GM19193 (cell line): Measurements from ENCODE around the gene AADAT.

Source experiments
- POLR2A ChIP-seq: IDR thresholded peaks from 4 replicates; pipeline ENCODE4 v1.6.1; 2011; ENCODE audit not compliant: insufficient read depth, insufficient read length; ENCODE audit errors: extremely low read depth

Gene AADAT

GRCh38 chr4:170022211-170022610 lies 67.5 kb downstream of the AADAT start:
- TF ChIP-seq POLR2A, result no peak

GRCh38 chr4:170017252-170017651 lies 72.5 kb downstream of the AADAT start:
- TF ChIP-seq POLR2A, result no peak

GRCh38 chr4:170015285-170015684 lies 74.5 kb downstream of the AADAT start:
- TF ChIP-seq POLR2A, result no peak

GRCh38 chr4:170014359-170015011 lies 75.3 kb downstream of the AADAT start:
- TF ChIP-seq POLR2A, result no peak

GRCh38 chr4:170012629-170012958 lies 77.2 kb downstream of the AADAT start:
- TF ChIP-seq POLR2A, result no peak

- no peak for TF ChIP-seq POLR2A
Measured at GRCh38 chr4:170011921-170012628, 77.7 kb downstream of the AADAT start.
